Stimulated activated CD8-positive, alpha-beta memory T cell treated with anti-CD3 and anti-CD28 coated beads, Interleukin-7, amount 100 ng/mL, for 24 hours (primary cell): ENCODE results near the gene ACAT2.
"Not testable (repeated sequence)": the region's sequence is repeated elsewhere in the genome, so short reads cannot be mapped to it uniquely, and the experiment has no call there.

Source experiments
- DNase-seq: peaks from one replicate; pipeline ENCODE4 v3.0.0-alpha.2; 2020; ENCODE audit warnings: low read depth

Gene ACAT2

DNA sequence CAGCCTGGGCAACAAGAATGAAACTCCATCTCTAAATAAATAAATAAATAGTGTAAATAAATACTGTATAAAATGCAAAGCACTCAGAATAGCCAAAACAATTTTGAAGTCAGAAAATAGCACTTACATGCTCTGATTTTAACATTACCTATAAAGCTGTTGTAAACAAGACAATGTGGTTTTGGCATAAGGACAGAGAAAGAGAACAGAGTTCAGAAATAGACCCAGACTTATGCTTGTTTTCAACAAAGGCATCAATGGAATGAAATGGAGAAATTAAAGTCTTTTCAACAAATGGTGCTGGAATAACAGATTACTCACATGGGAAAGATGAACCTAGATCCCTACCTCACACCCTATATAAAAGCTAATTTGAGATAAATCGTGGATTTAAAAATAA, 10.4 kb downstream of the ACAT2 start:
- no peak for DNase-seq

DNA sequence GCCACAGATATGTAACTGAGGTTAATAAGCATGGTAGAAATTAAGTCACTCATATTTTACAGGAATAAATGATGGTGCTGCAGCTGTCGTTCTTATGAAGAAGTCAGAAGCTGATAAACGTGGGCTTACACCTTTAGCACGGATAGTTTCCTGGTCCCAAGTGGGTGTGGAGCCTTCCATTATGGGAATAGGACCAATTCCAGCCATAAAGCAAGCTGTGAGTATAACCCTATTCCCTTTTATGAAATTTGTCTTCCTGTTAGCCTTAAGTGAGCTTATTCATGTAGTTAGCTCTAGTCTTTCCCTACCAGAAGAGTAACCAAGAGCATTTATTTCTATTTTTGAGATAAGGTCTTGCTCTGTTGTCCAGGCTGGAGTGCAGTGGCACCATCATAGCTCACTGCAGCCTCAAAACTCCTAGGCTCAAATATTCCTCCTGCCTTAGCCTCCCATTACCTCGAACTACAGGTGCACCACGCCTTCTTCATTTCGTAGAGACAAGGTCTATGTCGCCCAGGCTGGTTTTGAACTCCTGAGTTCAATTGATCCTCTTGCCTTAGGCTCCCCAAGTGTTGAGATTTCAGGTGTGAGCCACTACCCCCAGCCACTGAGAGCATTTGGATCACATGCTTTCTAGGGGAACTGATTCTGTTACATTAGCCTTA, 15.5 kb downstream of the ACAT2 start:
- DNase-seq, result no peak

DNA sequence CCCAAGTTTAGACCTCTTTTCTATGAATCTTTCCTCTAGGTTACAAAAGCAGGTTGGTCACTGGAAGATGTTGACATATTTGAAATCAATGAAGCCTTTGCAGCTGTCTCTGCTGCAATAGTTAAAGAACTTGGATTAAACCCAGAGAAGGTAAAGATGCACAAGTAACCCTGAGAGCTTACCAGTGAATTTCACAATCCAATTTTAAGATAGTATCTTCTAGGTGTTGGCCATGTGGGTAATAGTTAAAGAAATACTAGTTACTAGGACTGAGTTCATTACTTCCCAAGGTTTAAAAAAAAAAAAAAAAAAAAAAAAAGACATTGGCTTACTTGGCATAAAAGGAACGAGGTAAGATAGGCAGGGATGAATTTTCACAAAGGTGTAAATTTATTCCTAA, 16.3 kb downstream of the ACAT2 start:
- DNase-seq, result no peak

DNA sequence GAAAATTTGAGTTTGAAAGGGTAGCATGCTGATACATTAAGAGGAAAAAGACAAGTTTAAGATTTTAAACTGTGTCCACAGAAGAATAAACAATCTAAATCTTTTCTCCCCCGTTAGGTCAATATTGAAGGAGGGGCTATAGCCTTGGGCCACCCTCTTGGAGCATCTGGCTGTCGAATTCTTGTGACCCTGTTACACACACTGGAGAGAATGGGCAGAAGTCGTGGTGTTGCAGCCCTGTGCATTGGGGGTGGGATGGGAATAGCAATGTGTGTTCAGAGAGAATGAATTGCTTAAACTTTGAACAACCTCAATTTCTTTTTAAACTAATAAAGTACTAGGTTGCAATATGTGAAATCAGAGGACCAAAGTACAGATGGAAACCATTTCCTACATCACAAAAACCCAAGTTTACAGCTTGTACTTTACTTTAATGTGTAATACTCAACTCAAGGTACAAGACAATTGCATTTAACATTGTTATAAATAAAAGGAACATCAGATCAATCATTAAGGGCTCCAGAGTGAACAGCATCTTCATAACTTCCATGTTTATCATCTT, 16.8 kb downstream of the ACAT2 start:
- no peak for DNase-seq

DNA sequence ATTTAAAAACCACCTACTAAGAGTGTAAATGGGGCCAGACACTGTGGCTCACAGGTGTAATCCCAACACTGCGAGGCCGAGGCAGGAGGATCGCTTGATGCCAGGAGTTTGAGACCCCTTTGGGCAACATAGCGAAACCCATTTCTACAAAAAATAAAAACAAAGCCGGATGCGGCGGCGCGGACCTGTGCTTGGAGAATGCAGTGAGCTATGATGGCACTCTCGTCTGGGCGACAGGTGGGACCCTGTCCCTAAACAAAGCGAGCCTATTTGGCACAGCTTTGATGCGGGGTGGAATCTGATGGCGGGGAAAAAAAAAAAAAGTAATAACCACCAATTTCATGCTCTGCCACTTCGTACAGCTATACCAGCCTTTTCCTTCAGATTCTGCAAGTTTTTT, 26.4 kb downstream of the ACAT2 start:
- DNase-seq, result no peak

DNA sequence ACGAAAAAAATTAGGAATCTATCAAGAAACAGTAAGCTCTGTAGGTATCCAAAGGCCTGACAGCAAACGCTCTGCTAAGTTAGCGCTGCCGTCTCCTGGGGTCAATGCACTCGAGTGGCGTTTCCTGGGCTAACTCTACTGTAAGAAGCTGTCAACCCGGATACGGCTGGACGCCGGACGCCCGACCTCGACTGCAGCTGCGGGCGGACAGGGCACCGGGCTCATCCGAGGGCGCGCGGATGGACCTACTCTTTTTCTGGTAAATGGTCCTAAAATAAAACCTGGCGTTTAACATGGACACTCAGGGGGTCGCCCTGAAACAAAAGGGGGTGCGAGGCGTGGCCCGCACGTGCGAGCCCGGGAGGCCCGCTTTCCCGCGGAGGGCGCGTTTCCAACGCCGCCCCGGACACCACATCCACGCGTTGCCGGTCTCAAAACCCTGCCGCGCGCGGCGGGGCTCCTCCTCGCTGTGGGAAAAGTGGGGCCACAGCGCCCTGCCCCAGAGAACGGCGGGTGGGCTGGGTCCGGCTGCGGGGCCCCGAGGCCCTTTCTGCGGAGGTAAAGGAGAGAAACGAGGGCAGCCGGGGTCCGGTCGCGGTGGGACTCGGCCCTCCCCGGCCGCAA, 27.0 kb downstream of the ACAT2 start:
- no peak for DNase-seq

DNA sequence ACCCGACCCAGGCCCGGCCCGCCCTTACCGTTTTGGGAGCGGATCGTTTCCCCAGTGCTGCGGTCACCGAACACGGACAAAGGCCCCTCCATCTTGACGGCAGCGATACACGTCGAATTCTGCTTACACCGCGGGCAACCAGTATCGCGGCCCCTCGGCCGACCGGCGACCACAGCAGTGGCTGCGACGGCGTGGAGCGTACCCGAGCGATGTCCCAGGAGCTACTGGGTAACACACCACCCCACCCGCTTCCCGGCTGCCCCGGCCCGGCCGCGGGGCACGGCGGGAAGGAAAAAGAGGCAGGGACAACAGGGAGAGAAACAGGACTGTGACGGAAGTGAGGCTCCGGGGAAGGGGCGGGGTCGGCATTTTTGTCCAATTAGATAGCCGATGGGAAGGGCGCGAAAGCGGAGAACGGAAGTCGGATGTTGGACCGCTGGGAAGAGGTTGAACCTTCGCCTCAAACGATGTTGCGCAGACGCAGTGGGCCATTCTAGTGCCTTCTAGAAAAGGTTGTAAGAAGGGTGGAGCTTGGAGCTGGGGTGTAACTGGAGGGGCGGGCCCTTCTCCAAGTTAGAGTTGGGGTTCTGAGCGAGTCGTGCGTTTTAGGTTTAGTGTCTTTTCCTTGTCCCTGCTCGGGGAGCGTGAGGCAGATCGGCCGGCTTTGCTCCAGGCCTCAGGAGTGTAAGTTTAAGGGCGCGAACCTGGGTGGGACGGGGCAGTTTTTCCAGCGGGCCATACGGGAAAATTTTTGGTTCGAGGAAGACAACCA, 27.7 kb downstream of the ACAT2 start, which contains the start of gene TCP1:
TCP1 (minus strand) TSS at position 226 of the 772 bp plus-strand sequence; CDS start at position 92, 134 bp downstream.
- peak; percentile 99 for DNase-seq

DNA sequence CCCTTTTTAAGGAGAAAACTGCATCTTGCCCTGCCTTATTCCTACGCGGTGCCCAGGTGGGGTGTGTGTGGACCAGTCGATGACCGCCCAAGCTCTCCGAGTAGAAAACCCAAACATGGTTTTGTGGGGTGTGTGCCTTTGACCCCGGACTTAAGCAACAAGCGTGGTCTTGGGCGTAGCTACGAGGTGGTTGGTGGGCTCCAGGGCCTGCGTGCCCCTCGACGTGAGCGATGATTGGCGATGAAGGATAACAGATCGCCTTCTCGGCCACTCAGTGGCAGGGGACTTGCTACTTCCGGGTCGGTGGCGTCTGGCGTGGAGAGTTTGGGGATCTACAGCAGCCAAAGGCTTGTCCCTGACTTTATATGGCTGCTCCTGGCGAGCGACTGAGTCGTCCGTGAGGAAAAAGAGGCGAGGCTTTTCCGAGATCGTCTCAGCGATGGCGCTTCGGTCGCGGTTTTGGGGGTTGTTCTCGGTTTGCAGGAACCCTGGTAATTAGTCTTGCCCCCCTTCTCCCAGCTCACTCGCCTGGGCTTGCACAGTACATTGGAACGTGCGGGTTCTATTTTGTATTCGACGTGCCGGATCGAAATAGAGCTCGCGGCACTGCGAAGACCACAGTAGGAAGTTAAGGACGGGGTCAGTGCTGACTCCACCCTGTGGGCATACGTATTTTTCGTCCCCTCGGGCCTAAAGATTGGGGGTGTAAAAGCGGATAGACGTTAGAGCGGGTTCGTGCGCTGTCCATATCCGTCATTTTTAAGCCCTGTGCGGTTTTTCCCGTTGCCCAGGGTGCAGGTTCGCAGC, 28.5 kb downstream of the ACAT2 start, which contains the start of gene MRPL18:
MRPL18 (plus strand) TSS at position 319 of the 807 bp plus-strand sequence; CDS start at position 440, 121 bp downstream.
- DNase-seq, result peak; percentile 74

DNA sequence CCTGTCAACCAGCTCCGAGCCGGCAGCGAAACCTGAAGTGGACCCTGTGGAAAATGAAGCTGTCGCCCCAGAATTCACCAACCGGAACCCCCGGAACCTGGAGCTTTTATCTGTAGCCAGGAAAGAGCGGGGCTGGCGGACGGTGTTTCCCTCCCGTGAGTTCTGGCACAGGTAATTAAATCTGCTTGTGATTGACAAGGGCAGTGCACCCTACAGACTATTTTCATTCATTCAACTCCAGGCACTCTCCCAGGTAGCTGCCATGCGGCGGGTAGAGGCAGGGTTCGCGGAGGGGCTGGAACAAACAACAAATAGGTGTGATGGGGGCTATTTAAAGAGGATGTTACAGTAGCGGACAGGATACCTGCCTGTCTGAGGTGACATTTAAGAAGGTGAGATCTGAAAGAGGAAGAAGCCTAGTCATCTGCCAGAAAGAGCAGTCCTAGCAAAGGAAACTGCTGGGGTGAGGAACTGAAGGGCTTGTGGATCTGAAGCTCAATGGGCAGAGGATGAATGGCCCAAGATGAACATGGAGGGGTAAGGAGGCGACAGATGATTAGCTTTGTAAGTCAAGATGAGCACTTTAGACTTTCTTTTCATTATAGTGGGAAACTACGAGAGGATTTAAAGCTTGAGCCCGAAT, 29.2 kb downstream of the ACAT2 start:
- no peak for DNase-seq

DNA sequence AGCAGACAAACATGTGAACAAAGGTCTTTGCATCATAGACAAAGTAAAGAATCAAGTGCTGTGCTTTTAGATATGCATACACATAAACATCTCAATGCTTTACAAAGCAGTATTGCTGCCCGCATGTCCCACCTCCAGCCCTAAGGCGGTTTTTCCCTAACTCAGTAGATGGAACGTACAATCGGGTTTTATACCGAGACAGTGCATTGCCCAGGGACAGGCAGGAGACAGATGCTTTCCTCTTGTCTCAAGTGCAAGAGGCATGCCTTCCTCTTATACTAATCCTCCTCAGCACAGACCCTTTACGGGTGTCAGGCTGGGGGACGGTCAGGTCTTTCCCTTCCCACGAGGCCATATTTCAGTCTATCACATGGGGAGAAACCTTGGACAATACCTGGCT, 33.1 kb downstream of the ACAT2 start:
- DNase-seq, result not testable (repeated sequence)

DNA sequence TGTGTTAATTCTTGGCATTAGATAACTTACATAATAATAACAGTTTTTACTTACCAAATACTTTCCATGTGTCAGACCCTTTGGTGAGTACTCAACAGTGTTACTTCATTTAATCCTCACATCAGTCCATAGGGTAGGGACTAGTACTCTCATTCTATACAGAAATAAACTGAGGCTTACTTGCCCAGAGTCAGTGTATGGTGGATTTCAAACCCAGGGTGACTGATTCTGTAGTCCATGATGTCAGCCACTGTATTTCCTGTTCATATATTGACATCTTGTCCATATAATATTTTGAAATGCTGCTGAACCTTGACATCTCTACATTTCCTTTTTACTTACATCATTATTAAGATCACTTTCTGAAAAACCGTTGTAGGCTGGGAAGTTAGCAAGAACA, 35.7 kb downstream of the ACAT2 start:
- DNase-seq, result no peak

DNA sequence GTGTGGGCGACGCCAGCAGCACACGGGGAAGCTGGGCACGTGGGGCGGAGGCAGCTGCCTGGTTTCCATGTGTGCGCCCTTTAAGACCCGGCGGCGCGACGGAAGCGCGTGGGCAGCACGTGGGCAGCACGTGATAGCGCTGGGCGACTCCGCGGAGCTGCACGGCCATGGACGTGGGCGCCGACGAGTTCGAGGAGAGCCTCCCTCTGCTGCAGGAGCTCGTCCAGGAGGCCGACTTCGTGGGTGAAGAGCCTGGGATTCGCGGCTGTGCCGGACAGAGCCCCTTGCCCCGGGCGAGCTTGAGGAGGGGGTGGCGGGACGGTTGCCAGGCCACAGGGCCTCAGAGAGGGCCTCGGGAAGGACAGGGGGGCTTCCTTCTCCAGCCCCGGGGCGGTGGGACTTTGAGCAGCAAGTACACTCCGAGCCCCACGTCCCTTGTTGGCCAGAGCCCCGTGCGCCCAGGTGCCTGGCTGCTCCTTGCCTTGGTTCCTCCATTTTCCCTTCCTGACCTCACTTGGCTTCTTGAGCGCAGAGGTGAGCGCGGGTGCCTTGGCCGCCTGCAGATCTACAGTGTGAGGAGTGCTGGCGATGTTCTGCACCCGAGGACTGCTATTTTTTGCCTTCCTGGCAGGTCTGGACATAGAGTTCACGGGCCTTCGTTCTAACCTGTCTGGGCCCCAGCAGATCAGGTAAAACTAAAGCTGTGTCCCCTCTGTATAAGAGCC, 38.5 kb downstream of the ACAT2 start, which contains the start of gene PNLDC1:
PNLDC1 (plus strand) TSS at position 136 of the 725 bp plus-strand sequence; CDS start at position 168, 32 bp downstream.
- DNase-seq, result no peak

DNA sequence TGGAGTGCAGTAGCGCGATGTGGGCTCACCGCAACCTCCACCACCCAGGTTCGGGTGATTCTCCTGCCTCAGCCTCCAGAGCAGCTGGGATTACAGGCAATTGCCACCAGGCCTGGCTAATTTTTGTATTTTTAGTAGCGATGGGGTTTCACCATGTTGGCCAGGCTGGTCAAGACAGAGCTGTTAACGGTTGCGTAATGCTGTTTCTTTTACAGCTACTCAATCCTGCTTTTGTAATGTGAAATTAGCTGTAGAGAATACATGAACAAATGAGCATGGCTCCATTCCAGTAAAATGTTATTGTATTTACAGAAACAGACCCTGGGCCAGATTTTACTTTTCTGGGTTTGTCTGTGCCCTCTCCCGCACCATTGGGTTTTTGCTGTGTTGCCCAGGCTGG, 40.1 kb downstream of the ACAT2 start:
- no peak for DNase-seq

DNA sequence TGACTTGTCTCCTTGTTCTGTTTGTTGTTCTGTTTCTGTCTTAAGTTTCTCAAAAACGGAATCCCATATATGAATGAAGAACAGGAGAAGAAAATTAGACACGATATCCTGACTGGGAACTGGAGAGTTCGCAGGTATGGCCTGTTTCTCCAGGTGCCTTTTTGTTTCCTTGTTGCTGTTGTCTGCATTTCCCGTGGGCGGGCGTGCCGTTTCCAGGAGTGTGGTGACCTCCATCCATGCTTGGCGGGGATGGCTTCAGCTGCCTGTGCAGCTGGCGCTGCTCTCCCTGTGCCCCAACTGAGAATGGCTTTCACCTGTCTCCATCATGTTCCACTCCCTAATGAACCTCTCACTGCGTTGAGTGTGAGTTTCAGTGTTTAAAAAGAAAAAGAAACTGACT, 42.7 kb downstream of the ACAT2 start:
- DNase-seq, result no peak

DNA sequence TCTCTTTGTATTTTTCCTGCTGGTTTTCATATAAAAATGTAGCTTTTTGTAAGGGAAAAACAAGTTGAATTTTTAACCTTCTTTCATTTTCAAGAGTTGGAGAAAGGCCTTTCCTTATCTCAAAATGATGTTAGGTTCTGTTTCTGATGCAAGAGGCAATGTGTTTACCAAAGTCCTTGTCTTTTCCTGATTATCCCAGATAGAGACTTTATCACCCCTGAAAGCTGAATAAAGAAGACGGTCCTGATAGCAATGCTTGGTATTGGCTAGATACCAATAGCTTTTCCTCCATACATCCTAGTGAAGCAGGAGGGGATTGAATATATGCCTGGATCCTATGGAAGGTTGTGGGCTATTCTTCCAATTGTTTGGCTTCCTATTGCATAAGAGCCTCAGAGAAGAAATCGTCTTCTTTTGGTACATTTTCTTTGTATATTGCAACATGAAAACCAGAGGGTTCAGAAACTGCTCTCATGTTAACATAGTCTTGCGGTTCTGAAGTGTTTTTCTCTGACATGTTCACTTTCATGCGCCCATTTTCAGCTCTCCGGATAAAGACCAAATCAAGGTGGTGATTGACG, 43.7 kb downstream of the ACAT2 start:
- DNase-seq, result no peak

DNA sequence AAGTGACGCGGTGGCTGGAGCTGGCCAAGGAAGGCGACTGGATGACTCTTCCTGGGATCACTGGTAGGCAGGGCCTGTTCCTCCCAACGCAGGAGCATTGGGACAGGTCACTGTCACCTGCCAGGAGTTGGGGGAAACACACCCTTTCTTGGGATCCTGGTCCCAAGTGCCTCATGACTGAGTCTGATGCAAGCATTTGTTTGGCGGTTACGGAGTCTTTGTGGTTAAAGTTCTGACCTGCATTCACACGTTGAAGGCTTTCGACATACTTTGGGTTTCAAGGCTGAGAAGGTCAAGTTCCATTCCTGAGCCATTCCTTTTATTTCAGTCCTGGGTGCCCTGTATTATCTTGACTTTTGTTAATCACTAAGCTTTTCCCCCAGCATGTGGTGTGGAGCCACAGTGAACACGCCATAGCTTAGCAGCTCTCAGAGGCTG, 44.2 kb downstream of the ACAT2 start:
- no peak for DNase-seq

DNA sequence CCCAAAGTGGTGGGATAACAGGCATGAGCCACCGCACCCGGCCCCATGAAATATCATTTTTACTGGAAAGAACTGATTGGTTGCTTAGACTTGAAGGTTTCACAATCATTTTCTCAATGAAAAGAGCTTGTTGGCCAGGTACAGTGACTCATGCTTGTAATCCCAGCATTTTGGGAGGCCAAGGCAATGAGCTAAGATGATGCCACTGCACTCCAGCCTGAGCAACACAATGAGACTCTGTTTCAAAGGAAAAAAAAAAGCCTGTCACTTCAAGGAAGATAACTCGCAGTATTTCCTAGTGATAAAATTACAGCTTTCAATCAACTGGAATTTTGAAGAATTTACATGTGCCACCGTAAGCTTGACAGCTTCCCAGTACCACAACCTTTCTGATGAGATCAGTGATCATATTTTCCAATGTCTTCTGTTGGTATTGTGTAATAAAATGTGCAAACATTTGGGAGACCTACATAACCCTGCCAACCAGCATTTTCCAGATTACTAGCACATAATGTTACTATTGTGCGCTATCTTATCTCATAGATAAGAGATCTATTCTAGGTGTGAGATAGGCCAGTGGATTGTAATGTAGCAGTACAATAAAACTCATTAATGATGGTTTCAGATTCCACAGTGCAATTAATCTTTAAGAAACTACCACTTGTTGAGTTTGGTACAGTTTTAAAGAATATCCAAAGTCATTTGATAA, 45.5 kb downstream of the ACAT2 start:
- DNase-seq, result no peak

DNA sequence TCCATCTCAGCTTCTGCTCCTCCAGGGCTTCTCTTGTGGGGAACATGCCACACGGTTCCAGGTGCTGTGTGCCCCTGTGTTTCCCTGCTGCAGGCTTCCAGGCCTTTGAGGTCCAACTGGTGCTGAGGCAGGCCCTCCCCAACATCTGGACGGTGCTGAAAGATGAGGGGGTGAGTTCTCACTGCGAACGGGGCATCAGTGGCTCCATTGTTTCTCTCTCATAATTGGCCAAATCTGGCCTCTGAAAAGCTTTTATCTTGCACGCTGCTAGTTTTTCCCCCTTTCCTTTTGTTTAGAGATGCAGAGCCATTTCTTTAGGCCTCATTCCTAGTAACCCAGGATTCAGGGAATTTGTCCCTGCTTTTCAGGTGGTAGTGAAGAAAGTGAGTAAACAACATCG, 46.8 kb downstream of the ACAT2 start:
- DNase-seq, result no peak

DNA sequence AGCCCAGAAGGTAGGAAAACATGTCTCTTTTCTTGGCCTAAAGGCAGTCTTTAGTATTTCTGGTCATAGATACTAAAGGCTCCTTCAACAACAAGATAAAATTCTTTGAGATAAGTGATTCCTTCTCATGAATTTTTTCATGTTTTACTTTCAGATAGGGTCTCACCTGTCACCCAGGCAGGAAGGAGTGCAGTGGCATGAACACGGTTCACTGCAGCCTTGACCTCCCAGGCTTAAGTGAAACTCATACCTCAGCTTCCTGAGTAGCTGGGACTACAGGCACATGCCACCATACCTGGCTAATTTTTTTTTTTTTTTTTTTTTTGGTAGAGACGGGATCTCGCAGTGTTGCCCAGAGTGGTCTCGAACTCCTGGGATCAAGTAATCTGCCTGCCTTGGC, 47.3 kb downstream of the ACAT2 start:
- DNase-seq, result no peak
